ENCODE measurements around the gene C1orf159. TPM values are rescaled to one million over a fixed set of nuclear protein-coding genes. Genes with fewer than 3 reads are reported as not detected.

C1orf159 gene
- total and polyA plus RNA-seq, 2 of the 8 experiments (the other 6 are each of a cell fraction or from before 2014, with no cell fraction given) = 10.0 to 10.9 TPM

GRCh38 chr1:1140673-1141072 is 24.8 kb upstream of the C1orf159 start (continued):
- TF ChIP-seq CHD7 (IDR thresholded peaks at IDR 0.05; ENCODE audit: insufficient replicate concordance, low read length) = no peak
- no peak for TF ChIP-seq KDM4A (IDR thresholded peaks at IDR 0.05; ENCODE audit: low read depth, low read length, severe bottlenecking)
- no peak for TF ChIP-seq TCF12 (IDR thresholded peaks at IDR 0.05; ENCODE audit: low read depth, low read length)
- no peak for TF ChIP-seq NRF1 (IDR thresholded peaks at IDR 0.05; ENCODE audit: low read depth, low read length)
- TF ChIP-seq CTBP2 (IDR thresholded peaks at IDR 0.05; ENCODE audit: borderline replicate concordance, insufficient read depth, insufficient read length, low read length) = no peak
- no peak for TF ChIP-seq E2F6 (IDR thresholded peaks at IDR 0.05)
- no peak for TF ChIP-seq BCL11A (IDR thresholded peaks at IDR 0.05; ENCODE audit: low read depth in 2 of 2, low read length in 2 of 2)
- no peak for TF ChIP-seq TBP (IDR thresholded peaks at IDR 0.05; ENCODE audit: low read depth, low read length)
- no peak for TF ChIP-seq TAF7 (optimal IDR thresholded peaks at IDR 0.05; ENCODE audit: borderline replicate concordance, low read depth, low read length)
- TF ChIP-seq EGR1 (IDR thresholded peaks at IDR 0.05; ENCODE audit: borderline replicate concordance, low read depth, low read length) = no peak

Data from H1 (cell line).